ENCODE results near the gene C11orf91.
A peak's percentile ranks its signal among the peaks of the same experiment; 100 is the strongest.

C11orf91 gene

GRCh38 chr11:33700502-33701271 lies at the start of gene C11orf91:
TSS of gene C11orf91 (minus strand) at chr11:33700826. CDS start at chr11:33700740, 86 bp downstream.
- H3K4me1 ChIP-seq (ENCODE audit: low read depth, poor library complexity, severe bottlenecking): peaks cover 22% of the 10 kb centered on the region
- peak within 1 kb of the TSS; percentile 53; the same call in 1 of the 2 replicates for H2AFZ ChIP-seq (ENCODE audit: low read depth)
- H3K27ac ChIP-seq: peak within 1 kb of the TSS; percentile 14; the same call in 1 of the 2 replicates

GRCh38 chr11:33747979-33748378 lies 47.4 kb upstream of the C11orf91 start:
- Histone ChIP-seq H3K4me1 (ENCODE audit: low read depth, poor library complexity, severe bottlenecking) (peaks cover 25% of the 10 kb centered on the region), H3K27ac (no peak overlapping the region), H3K79me2 (ENCODE audit: insufficient read depth, low read depth) (no peaks in the 10 kb centered on the region), H3K36me3 (ENCODE audit: insufficient read depth) (no peaks in the 10 kb centered on the region; the same call in 1 of the 2 replicates), H3K4me2 (no peak overlapping the region), H3K4me3 (IDR thresholded peaks at IDR 0.05; ENCODE audit: insufficient read depth, low read depth, low read length) (no peak overlapping the region), H2AFZ (ENCODE audit: low read depth) (no peak overlapping the region), H3K27me3 (ENCODE audit: insufficient read depth, low read depth) (no peaks in the 10 kb centered on the region), H4K20me1 (ENCODE audit: insufficient read depth) (no peaks in the 10 kb centered on the region), H3K9ac (no peak overlapping the region)
- TF ChIP-seq CTCF (conservative IDR thresholded peaks at IDR 0.05; ENCODE audit: low read depth, low read length): no peak

More at GRCh38 chr11:33700502-33701271, at the start of gene C11orf91:
- no peaks in the 10 kb centered on the region for H3K79me2 ChIP-seq (ENCODE audit: insufficient read depth, low read depth)
- peak within 1 kb of the TSS; percentile 7; the same call in 1 of the 2 replicates for H3K9ac ChIP-seq
- H3K4me3 ChIP-seq (IDR thresholded peaks at IDR 0.05; ENCODE audit: insufficient read depth, low read depth, low read length): no peak within 1 kb of the TSS
- no peaks in the 10 kb centered on the region for H4K20me1 ChIP-seq (ENCODE audit: insufficient read depth)
- no peaks in the 10 kb centered on the region for H3K27me3 ChIP-seq (ENCODE audit: insufficient read depth, low read depth)
- no peak for TF ChIP-seq CTCF (conservative IDR thresholded peaks at IDR 0.05; ENCODE audit: low read depth, low read length)
- H3K36me3 ChIP-seq (ENCODE audit: insufficient read depth): no peaks in the 10 kb centered on the region
- peak within 1 kb of the TSS; percentile 88 for H3K4me2 ChIP-seq

- TF ChIP-seq CTCF (conservative IDR thresholded peaks at IDR 0.05; ENCODE audit: low read depth, low read length): no peak
- Histone ChIP-seq H3K9ac (no peak overlapping the region), H3K36me3 (ENCODE audit: insufficient read depth) (no peaks in the 10 kb centered on the region), H3K4me3 (IDR thresholded peaks at IDR 0.05; ENCODE audit: insufficient read depth, low read depth, low read length) (no peak overlapping the region), H3K4me2 (no peak overlapping the region), H3K79me2 (ENCODE audit: insufficient read depth, low read depth) (no peaks in the 10 kb centered on the region), H3K27ac (no peak overlapping the region), H4K20me1 (ENCODE audit: insufficient read depth) (no peaks in the 10 kb centered on the region), H3K27me3 (ENCODE audit: insufficient read depth, low read depth) (no peaks in the 10 kb centered on the region), H3K4me1 (ENCODE audit: low read depth, poor library complexity, severe bottlenecking) (no peaks in the 10 kb centered on the region), H2AFZ (ENCODE audit: low read depth) (no peak overlapping the region)
These were observed 42.7 kb upstream of the C11orf91 start for GRCh38 chr11:33743291-33743690.

- Histone ChIP-seq H3K4me2 (no peak overlapping the region), H2AFZ (ENCODE audit: low read depth) (no peak overlapping the region), H3K36me3 (ENCODE audit: insufficient read depth) (no peaks in the 10 kb centered on the region), H3K4me1 (ENCODE audit: low read depth, poor library complexity, severe bottlenecking) (peaks cover 4% of the 10 kb centered on the region), H4K20me1 (ENCODE audit: insufficient read depth) (no peaks in the 10 kb centered on the region), H3K27ac (no peak overlapping the region), H3K27me3 (ENCODE audit: insufficient read depth, low read depth) (no peaks in the 10 kb centered on the region), H3K79me2 (ENCODE audit: insufficient read depth, low read depth) (no peaks in the 10 kb centered on the region), H3K4me3 (IDR thresholded peaks at IDR 0.05; ENCODE audit: insufficient read depth, low read depth, low read length) (no peak overlapping the region), H3K9ac (no peak overlapping the region)
- peak; percentile 58; the same call in 1 of the 2 replicates for TF ChIP-seq CTCF (conservative IDR thresholded peaks at IDR 0.05; ENCODE audit: low read depth, low read length)
These were observed 41.7 kb upstream of the C11orf91 start for GRCh38 chr11:33742249-33742851.

Data from KMS-11 (cell line).